NCI-H2081 (cell line): ENCODE measurements around the gene ZNF366.

Experiments
- DNase-seq, 2 experiments: peaks; one replicate each; lab custom pipeline; 2025; lab: John Stamatoyannopoulos, UW

ZNF366 gene

GRCh38 chr5:72489536-72489935 lies 17.7 kb downstream of the ZNF366 start:
- no peak for DNase-seq

DNA sequence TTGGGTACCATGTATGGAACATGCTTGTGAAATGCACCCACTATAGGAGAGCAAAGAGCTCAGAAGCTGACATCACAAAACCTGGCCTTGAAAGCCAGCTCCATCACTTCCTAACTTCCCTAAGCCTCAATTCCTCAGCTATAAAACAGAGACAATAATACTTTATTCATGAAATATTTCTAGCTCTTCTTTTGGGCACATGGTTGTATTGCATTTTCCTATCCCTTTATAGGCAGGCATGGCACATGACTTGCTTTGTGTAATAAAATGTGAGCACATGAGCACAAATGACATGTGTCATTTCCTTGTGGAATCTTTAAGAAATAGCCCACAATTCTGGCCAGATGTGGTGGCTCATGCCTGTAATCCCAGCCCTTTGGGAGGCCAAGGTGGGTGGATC lies 18.5 kb downstream of the ZNF366 start:
- no peak for DNase-seq

- no peak for DNase-seq
These were observed 20.0 kb downstream of the ZNF366 start for GRCh38 chr5:72487177-72487576.

GRCh38 chr5:72486371-72486770 lies 20.8 kb downstream of the ZNF366 start:
- DNase-seq, result no peak

DNA sequence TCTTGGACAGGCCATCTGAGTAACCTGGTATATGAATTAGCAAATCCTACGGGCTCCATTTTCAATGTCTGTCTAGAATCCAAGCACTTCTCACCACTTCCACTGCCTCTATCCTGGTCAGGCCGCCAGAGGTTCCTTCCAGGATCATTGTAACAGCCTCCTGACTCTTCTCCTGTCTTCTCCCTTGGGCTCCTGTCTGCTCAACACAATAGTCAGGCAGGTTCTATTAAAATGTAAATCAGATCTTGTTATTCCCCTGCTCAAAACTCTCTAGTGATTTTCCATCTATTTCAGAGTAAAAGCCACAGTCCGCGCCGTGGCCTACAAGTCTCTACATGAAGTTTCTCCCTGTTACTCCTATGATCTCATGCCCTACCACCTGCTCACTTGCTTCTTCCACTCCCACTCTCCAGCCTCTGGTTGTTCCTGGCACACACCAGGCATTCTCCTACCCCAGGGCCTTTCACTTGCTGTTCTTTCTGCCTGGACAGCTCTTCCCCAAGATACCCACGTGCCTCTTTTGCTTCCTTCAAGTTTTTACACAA lies 21.7 kb downstream of the ZNF366 start:
- DNase-seq, result no peak

DNA sequence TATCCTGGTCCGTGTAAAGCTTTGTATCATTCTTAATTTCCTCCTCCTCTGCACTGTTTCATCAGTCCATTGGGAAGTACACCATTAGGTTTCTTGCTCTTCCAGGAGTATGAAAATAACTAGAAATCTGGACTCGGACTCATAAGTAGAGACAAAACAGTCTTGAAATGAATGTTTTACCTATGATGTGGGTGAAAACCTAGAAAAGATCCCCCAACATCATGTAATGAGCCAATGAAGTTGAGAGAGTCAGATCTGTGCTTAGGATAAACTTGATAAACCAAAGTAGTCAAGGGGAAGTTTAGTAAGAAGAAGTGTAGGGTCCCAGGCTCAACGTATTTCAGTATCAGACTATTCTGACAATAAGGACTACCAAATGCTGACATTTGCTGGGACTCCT lies 25.2 kb downstream of the ZNF366 start:
- no peak for DNase-seq

- DNase-seq, result no peak
These were observed 26.4 kb downstream of the ZNF366 start for GRCh38 chr5:72480841-72481240.

GRCh38 chr5:72479921-72480320 lies 27.3 kb downstream of the ZNF366 start:
- no peak for DNase-seq

DNA sequence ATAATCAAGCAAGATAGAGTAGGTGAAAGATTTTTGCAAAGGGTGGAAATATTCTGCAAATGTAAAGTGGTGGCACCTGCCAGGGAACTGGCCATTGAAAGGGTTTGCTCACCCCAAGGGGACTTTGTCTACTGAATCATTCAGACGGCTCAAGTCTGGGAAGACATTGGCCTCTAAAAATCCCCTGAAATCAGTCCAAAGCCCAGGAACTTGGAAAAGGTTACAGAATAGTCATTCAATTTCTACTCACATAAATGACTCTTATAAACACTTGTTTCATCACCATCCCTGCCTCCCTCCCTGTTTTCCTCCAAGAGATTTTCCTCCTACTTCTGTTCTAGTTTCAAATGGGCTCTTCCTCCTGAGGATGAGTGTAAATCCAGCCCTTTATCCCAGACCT lies 28.5 kb downstream of the ZNF366 start:
- DNase-seq, result no peak

GRCh38 chr5:72478276-72478675 lies 28.9 kb downstream of the ZNF366 start:
- DNase-seq, result no peak

- no peak for DNase-seq
These were observed 29.6 kb downstream of the ZNF366 start for GRCh38 chr5:72477644-72478043.

DNA sequence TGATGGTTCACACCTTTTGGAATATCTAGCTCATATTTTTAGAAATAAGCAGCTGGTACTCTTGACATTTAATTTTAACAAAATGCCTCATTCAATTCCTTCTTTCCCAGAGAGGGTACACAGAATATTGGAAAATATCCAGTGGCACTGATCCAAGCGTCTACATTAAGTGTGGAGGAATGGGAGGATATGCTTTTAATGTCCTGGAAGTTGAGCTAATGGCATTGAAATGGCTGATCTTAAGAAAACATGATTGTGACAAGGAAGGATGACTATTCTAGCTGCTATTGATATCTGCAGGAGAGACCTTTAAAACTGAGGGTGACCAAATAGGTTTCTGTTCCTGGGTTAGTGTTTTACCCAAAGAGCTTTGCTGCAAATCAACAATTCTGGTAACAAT lies 30.0 kb downstream of the ZNF366 start:
- DNase-seq, result no peak

DNA sequence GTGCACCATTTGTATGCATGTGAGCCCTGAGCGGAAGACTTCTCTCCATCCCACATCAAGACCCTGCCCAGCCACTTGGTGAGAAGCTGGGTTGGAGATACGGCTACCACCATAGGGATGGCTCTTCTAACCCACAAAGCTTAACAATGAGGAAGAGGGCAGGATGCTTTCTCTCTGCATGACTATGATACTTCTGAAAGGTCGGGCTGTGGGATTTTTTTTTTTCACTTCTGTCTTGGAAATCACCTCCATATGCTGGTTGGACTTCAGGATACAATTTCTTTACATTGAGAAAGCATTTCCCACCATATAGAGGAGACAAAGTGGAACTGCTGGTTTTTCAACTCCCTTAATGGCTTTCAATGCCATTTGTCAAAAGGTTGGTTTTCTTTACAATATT lies 30.5 kb downstream of the ZNF366 start:
- DNase-seq, result no peak

DNA sequence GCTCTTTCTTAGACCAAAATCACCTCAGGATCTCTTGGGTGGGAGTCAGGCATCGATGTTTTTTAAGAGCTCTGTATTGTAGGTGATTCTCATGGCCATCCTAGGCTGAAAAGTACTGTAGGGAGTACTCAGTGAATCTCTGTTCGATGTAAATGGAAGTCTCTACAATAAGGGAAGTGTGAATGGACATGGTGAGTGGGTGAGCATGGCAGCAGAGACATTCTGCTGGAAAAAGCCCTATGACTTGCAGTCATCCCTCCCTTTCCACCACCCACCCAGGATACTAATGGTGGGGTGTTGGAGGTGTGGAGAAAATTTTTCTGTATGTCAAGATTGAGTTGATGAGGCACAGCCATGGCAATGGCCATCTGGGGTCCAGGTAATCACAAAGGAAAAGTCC lies 30.9 kb downstream of the ZNF366 start:
- DNase-seq, result no peak

GRCh38 chr5:72474516-72474915 lies 32.7 kb downstream of the ZNF366 start:
- DNase-seq, result no peak

DNA sequence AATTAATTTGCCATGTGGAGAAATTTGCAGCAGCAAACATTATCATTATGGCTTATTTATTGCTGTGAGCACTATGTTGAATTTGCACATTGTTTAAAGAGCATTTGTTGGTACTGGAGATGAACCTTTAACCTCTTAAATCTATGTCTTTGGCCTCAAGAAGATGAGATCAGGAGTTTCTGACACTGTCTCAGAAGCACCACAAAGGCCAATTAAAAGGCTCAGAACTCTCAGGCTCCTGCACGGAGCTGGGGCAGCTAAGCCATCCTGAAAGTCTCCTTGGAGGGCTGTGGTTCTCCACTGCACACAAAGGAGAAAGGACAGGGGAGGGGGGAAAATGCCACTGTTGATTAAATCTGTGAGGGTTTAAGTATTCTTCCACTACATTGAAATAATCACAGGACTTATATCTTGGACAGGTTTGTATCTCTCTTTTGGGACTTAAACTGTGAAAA lies 33.1 kb downstream of the ZNF366 start:
- no peak for DNase-seq

GRCh38 chr5:72472666-72473422 lies 34.4 kb downstream of the ZNF366 start:
- DNase-seq, result no peak

GRCh38 chr5:72472031-72472430 lies 35.2 kb downstream of the ZNF366 start:
- DNase-seq, result no peak

GRCh38 chr5:72470826-72471225 lies 36.4 kb downstream of the ZNF366 start:
- DNase-seq, result no peak

GRCh38 chr5:72468606-72469005 lies 38.6 kb downstream of the ZNF366 start:
- DNase-seq, result no peak

- no peak for DNase-seq
These were observed 39.2 kb downstream of the ZNF366 start for GRCh38 chr5:72468024-72468423.

- no peak for DNase-seq
These were observed 39.7 kb downstream of the ZNF366 start for GRCh38 chr5:72467461-72467860.

GRCh38 chr5:72465601-72466563 lies 41.3 kb downstream of the ZNF366 start:
- DNase-seq, result no peak
